ENCODE data around the gene ARHGAP35.
"Not testable (repeated sequence)": the region's sequence is repeated elsewhere in the genome, so short reads cannot be mapped to it uniquely, and the experiment has no call there.

The ARHGAP35 gene

DNA sequence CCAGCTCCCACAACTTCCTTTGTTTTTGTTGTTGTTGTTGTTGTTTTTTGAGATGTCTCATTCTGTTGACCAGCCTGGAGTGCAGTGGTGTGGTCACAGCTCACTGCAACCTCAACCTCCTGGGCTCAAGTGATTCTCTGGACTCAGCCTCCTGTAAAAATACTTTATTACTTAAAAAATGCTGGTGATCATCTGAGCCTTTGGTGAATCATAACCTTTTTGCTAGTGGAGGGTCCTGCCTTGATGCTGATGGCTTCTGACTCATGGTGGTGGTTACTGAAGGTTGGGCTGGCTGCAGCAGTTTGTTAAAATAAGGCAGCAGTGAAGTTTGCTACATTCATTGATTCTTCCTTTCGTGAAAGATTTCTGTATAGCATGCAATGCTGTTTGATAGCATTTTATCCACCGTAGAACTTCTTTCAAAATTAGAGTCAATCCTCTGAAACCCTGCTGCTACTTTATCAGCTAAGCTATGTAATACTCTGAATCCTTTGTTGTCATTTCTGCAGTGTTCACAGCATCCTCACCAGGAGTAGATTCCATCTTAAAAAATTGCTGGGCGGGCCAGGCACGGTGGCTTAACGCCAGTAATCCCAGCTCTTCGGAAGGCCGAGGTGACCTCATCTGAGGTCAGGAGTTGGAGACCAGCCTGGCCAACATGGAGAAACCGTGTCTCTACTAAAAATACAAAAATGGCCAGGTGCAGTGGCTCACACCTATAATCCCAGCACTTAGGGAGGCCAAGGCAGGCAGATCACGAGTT, 18.0 kb downstream of the ARHGAP35 start:
- no peak overlapping the region for H3K27ac ChIP-seq
- TF ChIP-seq ZFX (IDR thresholded peaks at IDR 0.05; ENCODE audit: borderline replicate concordance): no peak
- TF ChIP-seq, protein P1, sequence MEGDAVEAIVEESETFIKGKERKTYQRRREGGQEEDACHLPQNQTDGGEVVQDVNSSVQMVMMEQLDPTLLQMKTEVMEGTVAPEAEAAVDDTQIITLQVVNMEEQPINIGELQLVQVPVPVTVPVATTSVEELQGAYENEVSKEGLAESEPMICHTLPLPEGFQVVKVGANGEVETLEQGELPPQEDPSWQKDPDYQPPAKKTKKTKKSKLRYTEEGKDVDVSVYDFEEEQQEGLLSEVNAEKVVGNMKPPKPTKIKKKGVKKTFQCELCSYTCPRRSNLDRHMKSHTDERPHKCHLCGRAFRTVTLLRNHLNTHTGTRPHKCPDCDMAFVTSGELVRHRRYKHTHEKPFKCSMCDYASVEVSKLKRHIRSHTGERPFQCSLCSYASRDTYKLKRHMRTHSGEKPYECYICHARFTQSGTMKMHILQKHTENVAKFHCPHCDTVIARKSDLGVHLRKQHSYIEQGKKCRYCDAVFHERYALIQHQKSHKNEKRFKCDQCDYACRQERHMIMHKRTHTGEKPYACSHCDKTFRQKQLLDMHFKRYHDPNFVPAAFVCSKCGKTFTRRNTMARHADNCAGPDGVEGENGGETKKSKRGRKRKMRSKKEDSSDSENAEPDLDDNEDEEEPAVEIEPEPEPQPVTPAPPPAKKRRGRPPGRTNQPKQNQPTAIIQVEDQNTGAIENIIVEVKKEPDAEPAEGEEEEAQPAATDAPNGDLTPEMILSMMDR (IDR thresholded peaks at IDR 0.05): no peak

DNA sequence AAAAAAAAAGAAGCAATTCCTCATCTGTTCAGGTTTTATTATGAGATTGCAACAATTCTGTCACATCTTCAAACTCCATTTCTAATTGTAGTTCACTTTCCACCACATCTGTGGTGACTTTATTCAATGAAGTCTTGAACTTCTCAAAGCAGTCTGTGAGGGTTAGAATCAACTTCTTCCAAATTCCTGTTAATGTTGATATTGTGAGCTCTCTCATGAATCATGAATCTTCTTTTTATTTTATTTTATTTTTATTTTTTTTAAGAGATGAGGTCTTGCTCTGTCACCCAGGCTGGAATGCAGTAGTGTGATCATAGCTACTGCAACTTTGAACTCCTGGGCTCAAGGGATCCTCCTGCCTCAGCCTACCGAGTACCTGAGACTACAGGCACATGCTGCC, 19.6 kb downstream of the ARHGAP35 start:
- no peak for TF ChIP-seq ZFX (IDR thresholded peaks at IDR 0.05; ENCODE audit: borderline replicate concordance)
- TF ChIP-seq, protein P1 (IDR thresholded peaks at IDR 0.05): no peak
- H3K27ac ChIP-seq: no peak overlapping the region

DNA sequence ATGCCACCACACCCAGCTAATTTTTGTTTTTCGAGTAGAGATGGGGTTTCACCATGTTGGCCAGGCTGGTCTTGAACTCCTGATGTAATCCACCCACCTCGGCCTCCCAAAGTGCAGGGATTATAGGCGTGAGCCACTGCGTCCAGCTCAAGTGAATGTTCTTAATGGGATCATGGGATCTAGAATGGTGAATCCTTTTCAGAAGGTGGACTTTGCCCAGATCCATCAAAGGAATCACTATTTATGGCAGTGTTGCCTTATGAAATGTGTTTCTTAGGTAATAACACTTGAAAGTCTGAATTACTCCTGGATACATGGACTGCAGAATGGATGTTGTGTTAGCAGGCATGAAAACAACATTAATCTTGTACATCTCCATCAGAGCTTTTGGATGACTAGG, 20.3 kb downstream of the ARHGAP35 start:
- H3K27ac ChIP-seq: no peak overlapping the region
- no peak for TF ChIP-seq ZFX (IDR thresholded peaks at IDR 0.05; ENCODE audit: borderline replicate concordance)
- TF ChIP-seq, protein P1 (IDR thresholded peaks at IDR 0.05): no peak

DNA sequence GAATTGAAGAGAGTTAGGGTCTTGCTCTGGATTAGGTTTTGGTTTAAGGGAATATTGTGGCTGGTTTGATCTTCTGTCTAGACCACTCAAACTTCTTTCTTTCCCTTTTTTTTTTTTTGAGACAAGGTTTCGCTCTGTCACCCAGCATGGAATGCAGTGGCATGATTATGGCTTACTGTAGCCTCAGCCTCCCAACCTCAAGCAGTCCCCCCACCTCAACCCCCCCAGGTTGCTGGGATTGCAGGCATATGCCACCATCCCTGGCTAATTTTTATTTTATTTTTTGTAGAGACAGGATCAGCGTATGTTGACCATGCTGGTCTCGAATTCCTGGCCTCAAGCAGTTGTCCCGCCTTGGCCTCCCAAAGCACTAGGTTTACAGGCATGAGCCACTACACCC, 21.2 kb downstream of the ARHGAP35 start:
- no peak overlapping the region for H3K27ac ChIP-seq
- no peak for TF ChIP-seq ZFX (IDR thresholded peaks at IDR 0.05; ENCODE audit: borderline replicate concordance)
- TF ChIP-seq, protein P1 (IDR thresholded peaks at IDR 0.05): no peak

DNA sequence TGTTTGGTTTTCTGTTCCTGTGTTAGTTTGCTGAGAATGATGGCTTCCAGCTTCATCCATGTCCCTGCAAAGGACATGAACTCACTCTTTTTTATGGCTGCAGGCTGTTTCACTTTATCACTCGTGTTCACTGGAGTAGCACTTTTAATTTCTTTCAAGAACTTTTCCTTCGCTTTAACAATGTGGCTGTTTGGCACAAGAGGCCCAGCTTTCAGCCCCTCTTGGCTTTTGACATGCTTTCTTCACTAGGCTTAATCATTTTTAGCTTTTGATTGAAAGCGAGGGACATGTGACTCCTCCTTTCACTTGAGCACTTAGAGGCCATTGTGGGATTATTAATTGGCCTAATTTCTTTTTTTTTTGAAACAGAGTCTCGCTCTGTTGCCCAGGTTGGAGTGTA, 22.0 kb downstream of the ARHGAP35 start:
- not testable (repeated sequence) for H3K27ac ChIP-seq

DNA sequence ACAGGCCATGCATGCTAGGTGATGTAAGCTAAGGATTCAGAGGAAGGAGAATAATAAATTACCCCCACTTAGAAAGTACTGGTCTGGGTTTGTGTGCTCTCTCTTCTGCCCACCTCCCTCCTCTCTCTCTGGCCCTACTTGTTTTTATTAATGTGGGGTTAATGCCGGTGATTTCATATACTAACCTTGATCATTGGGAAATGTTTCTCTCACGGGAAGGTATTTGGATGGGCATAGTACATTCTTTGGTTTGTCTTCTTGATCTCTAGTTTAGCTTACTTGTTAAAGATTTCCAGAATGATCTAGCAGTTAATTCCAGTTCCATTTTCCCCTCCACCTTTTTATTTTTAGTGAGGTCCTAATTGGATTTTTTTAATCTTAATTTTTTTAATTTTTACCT, 24.6 kb downstream of the ARHGAP35 start:
- no peak overlapping the region for H3K27ac ChIP-seq

DNA sequence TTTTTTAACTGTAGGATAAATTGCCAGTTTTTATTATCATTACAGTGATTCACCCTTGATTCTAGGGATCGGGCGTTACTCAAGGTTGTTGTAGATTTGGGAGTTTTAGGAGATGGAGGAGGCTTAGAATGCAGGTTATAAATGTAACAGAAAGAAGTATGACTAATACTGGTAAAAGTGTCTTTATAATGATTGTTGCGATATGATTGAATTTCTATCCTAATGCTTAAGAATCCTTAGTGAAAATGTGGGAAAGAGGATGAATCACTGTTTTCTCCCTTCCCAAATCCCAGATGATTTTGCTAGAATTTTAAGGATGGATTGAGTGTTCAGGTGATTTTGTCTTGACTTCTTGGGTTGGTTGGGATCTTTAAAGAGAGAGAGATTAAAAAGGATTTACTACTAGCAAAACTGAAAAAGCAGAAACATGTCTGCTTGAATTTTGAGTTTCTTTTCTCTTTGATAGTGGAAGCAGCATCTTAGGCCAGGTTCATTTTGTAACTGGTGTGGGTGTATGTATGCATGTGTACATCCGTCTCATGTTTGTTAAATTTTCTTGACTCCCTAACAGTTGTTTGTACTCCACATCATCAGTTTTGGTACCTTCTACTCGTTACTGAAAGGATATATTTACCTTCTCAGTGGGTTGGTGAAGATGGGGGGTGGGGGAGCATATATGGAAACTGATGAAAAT, 25.9 kb downstream of the ARHGAP35 start:
- no peak for TF ChIP-seq ZFX (IDR thresholded peaks at IDR 0.05; ENCODE audit: borderline replicate concordance)
- TF ChIP-seq, protein P1 (IDR thresholded peaks at IDR 0.05): no peak
- H3K27ac ChIP-seq: no peak overlapping the region

More for the DNA sequence above, 24.6 kb downstream of the ARHGAP35 start:
- TF ChIP-seq, protein P1 (IDR thresholded peaks at IDR 0.05): no peak
- no peak for TF ChIP-seq ZFX (IDR thresholded peaks at IDR 0.05; ENCODE audit: borderline replicate concordance)
